GM12878 (cell line): ENCODE measurements around the gene UVSSA. TPM values are rescaled to one million over a fixed set of nuclear protein-coding genes. Genes with fewer than 3 reads are reported as not detected.

Experiments
- BCL3 ChIP-seq: IDR thresholded peaks from 2 replicates; pipeline ENCODE4 v1.6.1; 2011; ENCODE audit warnings: borderline replicate concordance, low read depth, mild to moderate bottlenecking, moderate library complexity, low read length; ENCODE audit not compliant: insufficient read depth, poor library complexity, severe bottlenecking
- ELK1 ChIP-seq: IDR thresholded peaks from 2 replicates; pipeline ENCODE4 v1.6.1; 2012; ENCODE audit warnings: low read depth, low read length, improper control_type of control experiment
- ESRRA ChIP-seq: IDR thresholded peaks from 2 replicates; pipeline ENCODE4 v1.6.1; 2012; ENCODE audit warnings: mild to moderate bottlenecking, low read length, improper control_type of control experiment
- GABPA ChIP-seq: IDR thresholded peaks from 2 replicates; pipeline ENCODE4 v1.6.1; 2014; ENCODE audit warnings: antibody characterized with exemption, low read depth, mild to moderate bottlenecking, inconsistent platforms
- GATAD2B ChIP-seq: fragments of 450-650 bp; conservative IDR thresholded peaks from 2 replicates; pipeline ENCODE4 v1.6.1; 2017; ENCODE audit warnings: low read depth, mild to moderate bottlenecking, moderate library complexity
- HDGF ChIP-seq: fragments of 450-650 bp; IDR thresholded peaks from 2 replicates; pipeline ENCODE4 v1.6.1; 2016; ENCODE audit warnings: antibody characterized with exemption
- JUND ChIP-seq: IDR thresholded peaks from 2 replicates; pipeline ENCODE4 v1.6.1; 2012; ENCODE audit warnings: low read depth, mild to moderate bottlenecking, low read length, improper control_type of control experiment, moderate library complexity
- KAT2A ChIP-seq: conservative IDR thresholded peaks from 2 replicates; pipeline ENCODE4 v1.6.1; 2011; ENCODE audit warnings: low read depth, low read length; ENCODE audit not compliant: control insufficient read depth
- MTA3 ChIP-seq: IDR thresholded peaks from 2 replicates; pipeline ENCODE4 v1.6.1; 2012; ENCODE audit warnings: low read length, inconsistent platforms, borderline replicate concordance
- NKRF ChIP-seq: fragments of 450-650 bp; conservative IDR thresholded peaks from 2 replicates; pipeline ENCODE4 v1.6.1; 2017; ENCODE audit warnings: mild to moderate bottlenecking, moderate library complexity
- PAX5 ChIP-seq: IDR thresholded peaks from 2 replicates; pipeline ENCODE4 v1.6.1; 2011; ENCODE audit warnings: low read depth, low read length, borderline replicate concordance
- PBX3 ChIP-seq: IDR thresholded peaks from 2 replicates; pipeline ENCODE4 v1.6.1; 2011; ENCODE audit warnings: mild to moderate bottlenecking, low read depth, low read length, moderate library complexity; ENCODE audit not compliant: insufficient replicate concordance
- RELA ChIP-seq: fragments of 450-650 bp; IDR thresholded peaks from 2 replicates; pipeline ENCODE4 v1.8.0; 2014; ENCODE audit warnings: borderline replicate concordance; ENCODE audit not compliant: partially characterized antibody
- SIX5 ChIP-seq: IDR thresholded peaks from 2 replicates; pipeline ENCODE4 v1.6.1; 2011; ENCODE audit warnings: mild to moderate bottlenecking, low read depth, low read length, moderate library complexity; ENCODE audit not compliant: severe bottlenecking
- STAT3 ChIP-seq: IDR thresholded peaks from 2 replicates; pipeline ENCODE4 v1.6.1; 2011; ENCODE audit warnings: low read depth, low read length, improper control_type of control experiment
- TBL1XR1 ChIP-seq: IDR thresholded peaks from 2 replicates; pipeline ENCODE4 v1.6.1; 2012; ENCODE audit warnings: low read depth, low read length, improper control_type of control experiment
- TCF12 ChIP-seq: IDR thresholded peaks from 2 replicates; pipeline ENCODE4 v1.6.1; 2011; ENCODE audit warnings: low read depth, mild to moderate bottlenecking, low read length
- TCF3 ChIP-seq: IDR thresholded peaks from 2 replicates; pipeline ENCODE4 v1.6.1; 2012; ENCODE audit warnings: low read depth, mild to moderate bottlenecking, low read length, borderline replicate concordance; ENCODE audit not compliant: insufficient read depth
- TCF7 ChIP-seq: IDR thresholded peaks from 2 replicates; pipeline ENCODE4 v1.6.1; 2014; ENCODE audit warnings: antibody characterized with exemption, borderline replicate concordance
- USF2 ChIP-seq: IDR thresholded peaks from 2 replicates; pipeline ENCODE4 v1.6.1; 2011; ENCODE audit warnings: low read depth, low read length, improper control_type of control experiment, borderline replicate concordance
- YY1 ChIP-seq: IDR thresholded peaks from 2 replicates; pipeline ENCODE4 v1.6.1; 2011; ENCODE audit warnings: low read depth, mild to moderate bottlenecking, low read length
- ZNF207 ChIP-seq: fragments of 450-650 bp; IDR thresholded peaks from 2 replicates; pipeline ENCODE4 v1.6.1; 2014; ENCODE audit warnings: antibody characterized with exemption, mild to moderate bottlenecking, borderline replicate concordance
- polyA plus RNA-seq, 11 experiments: library from polyadenylated mRNA; depleted of rRNA in 4 of 11; unstranded in 6 of 11; stranded (reverse) in 5 of 11; fragments of >200 nt; fragmentation: Nextera tagmentation in 4 of 11; fragmentation: Illumina TruSeq in 1 of 11; extraction: Ambion mirVana in 4 of 11; extraction: Trizol in 1 of 11; gene quantifications; 1 replicate in 1 of 11; 2 replicates in 10 of 11; pipeline versions ENCODE4 v1.2.1 to v1.2.3, GENCODE V29; 2011 to 2016; ENCODE audit warnings: inconsistent platforms in 2 of 11, missing spikeins in 2 of 11, low read depth in 1 of 11
- total RNA-seq, 4 experiments: library from RNA; depleted of rRNA in 3 of 4; stranded (reverse); fragments of >200 nt in 3 of 4; fragmentation: Illumina TruSeq in 1 of 4; extraction: Trizol in 1 of 4; gene quantifications; 2 replicates each; pipeline versions ENCODE4 v1.2.1 to v1.2.3, GENCODE V29; 2013 to 2021

UVSSA gene
- total and polyA plus RNA-seq, 10 of the 15 experiments (the other 5 are each of a cell fraction or from before 2014, with no cell fraction given): 0.34 to 16.8 (median 3.6) TPM

- TF ChIP-seq PBX3 (no peak), TBL1XR1 (no peak), TCF12 (0 out of 2 replicates have a peak, but pooled peaks have one; percentile 49), ZNF207 (no peak), GABPA (no peak), HDGF (no peak), KAT2A (no peak), YY1 (peak; percentile 77), NKRF (no peak), GATAD2B (0 out of 2 replicates have a peak, but pooled peaks have one; percentile 29), SIX5 (no peak), TCF7 (no peak), RELA (no peak), ESRRA (no peak), MTA3 (no peak), JUND (no peak), PAX5 (0 out of 2 replicates have a peak, but pooled peaks have one; percentile 26), BCL3 (no peak), USF2 (no peak), ELK1 (0 out of 2 replicates have a peak, but pooled peaks have one; percentile 42), TCF3 (0 out of 2 replicates have a peak, but pooled peaks have one; percentile 21), STAT3 (no peak)
These were observed 5.0 kb downstream of the UVSSA start (continued) for GRCh38 chr4:1351854-1352566.
